ENCODE data around the gene STAT6.
"Not testable (repeated sequence)": the region's sequence is repeated elsewhere in the genome, so short reads cannot be mapped to it uniquely, and the experiment has no call there.

STAT6 gene

DNA sequence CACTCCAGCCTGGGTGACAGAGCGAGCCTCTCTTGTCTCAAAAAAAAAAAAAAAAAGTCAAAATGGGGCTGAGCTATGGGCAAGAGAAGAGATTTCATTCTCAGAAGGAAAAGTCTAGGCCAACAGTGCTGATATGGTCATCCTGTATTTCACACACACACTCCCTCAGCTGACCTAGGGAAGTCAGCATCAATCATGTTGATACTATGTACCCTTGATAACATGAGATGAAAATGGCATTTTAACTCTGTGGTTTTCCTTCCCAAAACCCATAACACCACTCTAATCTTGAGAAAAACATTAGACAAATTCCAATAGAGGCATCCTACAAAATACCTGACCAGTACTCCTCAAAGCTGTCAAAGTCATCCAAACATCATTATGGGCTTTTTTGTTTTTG lies 30.3 kb downstream of the STAT6 start:
- Histone ChIP-seq H3K27ac (no peak overlapping the region), H3K4me2 (ENCODE audit: low read length) (no peak overlapping the region), H3K4me1 (peaks cover 10% of the 10 kb centered on the region)

DNA sequence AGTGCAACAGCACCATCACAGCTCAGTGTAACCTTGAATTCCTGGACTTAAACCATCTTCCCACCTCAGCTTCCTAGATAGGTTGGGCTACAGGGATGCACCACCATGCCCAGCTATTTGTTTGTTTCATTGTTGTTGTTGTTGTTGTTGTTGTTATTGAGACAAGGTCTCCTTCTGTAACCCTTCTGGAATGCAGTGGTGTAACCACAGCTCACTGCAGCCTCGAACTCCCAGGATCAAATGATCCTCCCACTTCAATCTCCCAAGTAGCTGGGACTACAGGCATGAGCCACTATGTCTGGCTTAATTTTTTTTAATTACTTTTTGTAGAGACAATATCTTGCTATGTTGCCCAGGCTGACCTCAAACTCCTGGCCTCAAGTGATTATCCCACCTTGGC lies 31.3 kb downstream of the STAT6 start:
- Histone ChIP-seq H3K4me3 (ENCODE audit: low read depth, low read length) (no peak overlapping the region), H3K27me3 (ENCODE audit: control insufficient read depth, insufficient read depth, low read length) (no peaks in the 10 kb centered on the region), H3K9me3 (ENCODE audit: control insufficient read depth, low read length) (no peaks in the 10 kb centered on the region), H3K4me2 (ENCODE audit: low read length) (no peak overlapping the region), H3K36me3 (ENCODE audit: control insufficient read depth, insufficient read depth, low read length) (no peaks in the 10 kb centered on the region), H3K27ac (peak overlapping the region; percentile 90), H3K9ac (no peak overlapping the region), H3K79me2 (no peaks in the 10 kb centered on the region), H2AFZ (peak overlapping the region; percentile 84), H3K4me1 (peaks cover 5% of the 10 kb centered on the region)
- TF ChIP-seq, protein P1, sequence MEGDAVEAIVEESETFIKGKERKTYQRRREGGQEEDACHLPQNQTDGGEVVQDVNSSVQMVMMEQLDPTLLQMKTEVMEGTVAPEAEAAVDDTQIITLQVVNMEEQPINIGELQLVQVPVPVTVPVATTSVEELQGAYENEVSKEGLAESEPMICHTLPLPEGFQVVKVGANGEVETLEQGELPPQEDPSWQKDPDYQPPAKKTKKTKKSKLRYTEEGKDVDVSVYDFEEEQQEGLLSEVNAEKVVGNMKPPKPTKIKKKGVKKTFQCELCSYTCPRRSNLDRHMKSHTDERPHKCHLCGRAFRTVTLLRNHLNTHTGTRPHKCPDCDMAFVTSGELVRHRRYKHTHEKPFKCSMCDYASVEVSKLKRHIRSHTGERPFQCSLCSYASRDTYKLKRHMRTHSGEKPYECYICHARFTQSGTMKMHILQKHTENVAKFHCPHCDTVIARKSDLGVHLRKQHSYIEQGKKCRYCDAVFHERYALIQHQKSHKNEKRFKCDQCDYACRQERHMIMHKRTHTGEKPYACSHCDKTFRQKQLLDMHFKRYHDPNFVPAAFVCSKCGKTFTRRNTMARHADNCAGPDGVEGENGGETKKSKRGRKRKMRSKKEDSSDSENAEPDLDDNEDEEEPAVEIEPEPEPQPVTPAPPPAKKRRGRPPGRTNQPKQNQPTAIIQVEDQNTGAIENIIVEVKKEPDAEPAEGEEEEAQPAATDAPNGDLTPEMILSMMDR (IDR thresholded peaks at IDR 0.05): no peak

More for the DNA sequence above, 30.3 kb downstream of the STAT6 start:
- H2AFZ ChIP-seq: no peak overlapping the region
- no peaks in the 10 kb centered on the region for H3K36me3 ChIP-seq (ENCODE audit: control insufficient read depth, insufficient read depth, low read length)
- H3K27me3 ChIP-seq (ENCODE audit: control insufficient read depth, insufficient read depth, low read length): no peaks in the 10 kb centered on the region
- no peaks in the 10 kb centered on the region for H3K79me2 ChIP-seq
- H3K9ac ChIP-seq: no peak overlapping the region
- no peak overlapping the region for H3K4me3 ChIP-seq (ENCODE audit: low read depth, low read length)
- TF ChIP-seq, protein P1 (IDR thresholded peaks at IDR 0.05): no peak
- no peaks in the 10 kb centered on the region for H3K9me3 ChIP-seq (ENCODE audit: control insufficient read depth, low read length)

DNA sequence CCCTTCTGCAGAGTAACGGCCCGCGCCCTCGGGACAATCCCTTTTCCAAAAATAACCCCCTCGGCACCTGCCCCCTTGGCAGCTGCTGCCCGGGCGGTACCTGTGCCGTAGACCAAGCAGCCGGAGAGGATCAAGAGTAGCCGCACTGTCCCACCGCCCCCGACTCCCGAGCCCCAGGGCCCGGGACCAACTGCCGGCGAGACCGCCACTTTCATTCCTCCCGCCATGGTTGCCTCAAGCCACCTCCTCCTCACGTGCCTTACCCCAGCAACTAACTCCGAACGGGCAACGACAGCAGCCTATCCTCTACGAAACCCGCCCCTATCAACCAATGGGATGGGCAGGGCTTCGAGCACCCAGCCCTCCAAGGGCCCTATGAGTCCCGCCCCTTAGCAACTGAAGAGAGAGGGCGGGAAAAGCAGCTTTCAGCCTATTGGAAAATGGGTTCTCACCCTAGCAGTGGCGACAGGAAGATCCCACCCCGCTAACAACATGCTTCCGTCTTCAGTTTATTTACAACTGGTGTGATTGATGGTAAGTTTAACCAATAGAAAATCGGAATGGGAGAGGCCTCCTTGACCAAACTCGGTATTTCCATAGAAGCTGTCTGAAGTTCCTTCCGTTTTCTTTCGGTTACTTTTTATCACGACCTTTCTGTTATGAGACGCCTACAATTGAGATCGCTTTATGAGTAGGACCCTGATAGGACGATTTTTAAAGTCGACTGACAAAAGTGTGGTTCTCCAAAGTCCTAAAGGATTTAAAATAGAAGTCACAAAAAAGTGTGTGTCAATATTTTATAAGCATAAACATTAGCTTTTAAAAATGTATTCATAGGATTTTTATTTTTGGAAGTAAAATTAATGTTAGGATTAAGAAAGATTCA lies 32.4 kb downstream of the STAT6 start, which contains the start of gene NEMP1:
TSS of gene NEMP1 (minus strand) at position 273 of the 886 bp plus-strand sequence. CDS start at position 227, 46 bp downstream.
- Histone ChIP-seq H3K4me3 (ENCODE audit: low read depth, low read length) (peak within 1 kb of the TSS; percentile 73), H3K27ac (peak within 1 kb of the TSS; percentile 90), H3K4me1 (peaks cover 5% of the 10 kb centered on the region), H2AFZ (peak within 1 kb of the TSS; percentile 84), H3K36me3 (ENCODE audit: control insufficient read depth, insufficient read depth, low read length) (no peaks in the 10 kb centered on the region), H3K9ac (peak within 1 kb of the TSS; percentile 4), H3K9me3 (ENCODE audit: control insufficient read depth, low read length) (no peaks in the 10 kb centered on the region), H3K4me2 (ENCODE audit: low read length) (peak within 1 kb of the TSS; percentile 96), H3K27me3 (ENCODE audit: control insufficient read depth, insufficient read depth, low read length) (no peaks in the 10 kb centered on the region), H3K79me2 (no peaks in the 10 kb centered on the region)
- TF ChIP-seq, protein P1 (IDR thresholded peaks at IDR 0.05): no peak

DNA sequence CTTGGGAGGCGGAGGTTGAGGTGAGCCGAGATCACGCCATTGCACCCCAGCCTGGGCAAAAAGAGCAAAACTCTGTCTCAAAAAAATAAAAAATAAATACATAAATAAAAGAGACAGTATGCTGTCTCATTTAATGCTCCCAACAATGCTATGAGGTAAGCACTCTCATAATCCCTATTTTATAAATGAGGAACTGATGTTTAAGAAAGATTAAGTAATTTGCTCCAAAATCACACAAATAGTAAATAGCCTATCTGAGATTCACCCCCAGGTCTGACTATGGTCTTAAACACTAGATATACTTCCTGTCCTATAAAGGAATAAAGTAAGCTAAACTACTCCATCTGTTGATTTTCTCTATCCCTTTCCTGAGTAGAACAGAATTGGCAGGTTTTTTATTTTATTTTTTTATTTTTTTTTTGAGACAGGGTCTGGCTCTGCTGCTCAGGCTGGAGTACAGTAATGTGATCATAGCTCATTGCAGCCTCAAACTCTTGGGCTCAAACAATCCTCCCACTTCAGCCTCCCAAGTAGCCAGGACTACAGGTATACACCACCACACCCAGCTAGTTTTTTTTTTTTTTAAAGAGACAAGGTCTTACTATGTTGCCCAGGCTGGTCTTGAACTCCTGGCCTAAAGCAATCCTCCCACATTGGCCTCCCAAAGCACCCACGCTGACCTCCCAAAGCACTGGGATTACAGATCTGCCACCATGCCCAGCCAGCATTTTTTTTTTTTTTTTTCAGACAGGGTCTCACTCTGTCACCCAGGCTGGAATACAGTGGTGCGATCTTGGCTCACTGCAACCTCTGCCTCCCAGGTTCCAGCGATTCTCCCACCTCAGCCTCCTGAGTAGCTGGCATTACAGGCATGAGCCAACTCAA lies 37.4 kb downstream of the STAT6 start:
- not testable (repeated sequence) for H3K9me3 ChIP-seq (ENCODE audit: control insufficient read depth, low read length); H3K4me1 ChIP-seq; H3K4me2 ChIP-seq (ENCODE audit: low read length); H3K9ac ChIP-seq; H3K27me3 ChIP-seq (ENCODE audit: control insufficient read depth, insufficient read depth, low read length); H3K79me2 ChIP-seq; H3K36me3 ChIP-seq (ENCODE audit: control insufficient read depth, insufficient read depth, low read length); H3K4me3 ChIP-seq (ENCODE audit: low read depth, low read length)
- Histone ChIP-seq H3K27ac (peak overlapping the region; percentile 9), H2AFZ (peak overlapping the region; percentile 65)

DNA sequence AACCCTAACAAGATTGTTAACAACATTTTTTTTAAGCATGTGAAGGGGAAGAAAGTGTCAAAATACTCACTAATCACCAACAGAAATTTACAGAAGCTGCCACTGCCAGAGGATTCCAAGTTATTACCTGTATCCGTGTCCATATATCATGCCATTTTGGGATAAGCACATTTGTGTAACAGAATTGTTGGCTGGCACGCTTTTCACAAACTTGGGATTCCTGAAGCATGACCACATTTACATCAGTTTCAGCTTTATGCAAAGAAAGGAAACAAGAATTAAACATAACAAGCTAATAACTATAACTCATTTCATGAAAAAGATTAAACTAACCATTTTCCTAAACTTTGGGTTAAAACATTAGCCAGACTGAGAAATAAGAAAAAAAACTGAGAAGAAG lies 38.5 kb downstream of the STAT6 start:
- no peaks in the 10 kb centered on the region for H3K79me2 ChIP-seq
- peaks cover 7% of the 10 kb centered on the region for H3K4me1 ChIP-seq
- TF ChIP-seq, protein P1 (IDR thresholded peaks at IDR 0.05): no peak
- H3K27ac ChIP-seq: no peak overlapping the region
- H3K27me3 ChIP-seq (ENCODE audit: control insufficient read depth, insufficient read depth, low read length): no peaks in the 10 kb centered on the region
- H2AFZ ChIP-seq: peak overlapping the region; percentile 65
- no peaks in the 10 kb centered on the region for H3K9me3 ChIP-seq (ENCODE audit: control insufficient read depth, low read length)
- no peaks in the 10 kb centered on the region for H3K36me3 ChIP-seq (ENCODE audit: control insufficient read depth, insufficient read depth, low read length)
- no peak overlapping the region for H3K9ac ChIP-seq
- H3K4me2 ChIP-seq (ENCODE audit: low read length): no peak overlapping the region
- no peak overlapping the region for H3K4me3 ChIP-seq (ENCODE audit: low read depth, low read length)
